ENCODE results near the gene FGFRL1. TPM values are rescaled to one million over a fixed set of nuclear protein-coding genes. Genes with fewer than 3 reads are reported as not detected.

FGFRL1 gene
- total and polyA plus RNA-seq, 4 donors = 13.4 to 31.1 (median 15.2) TPM

DNA sequence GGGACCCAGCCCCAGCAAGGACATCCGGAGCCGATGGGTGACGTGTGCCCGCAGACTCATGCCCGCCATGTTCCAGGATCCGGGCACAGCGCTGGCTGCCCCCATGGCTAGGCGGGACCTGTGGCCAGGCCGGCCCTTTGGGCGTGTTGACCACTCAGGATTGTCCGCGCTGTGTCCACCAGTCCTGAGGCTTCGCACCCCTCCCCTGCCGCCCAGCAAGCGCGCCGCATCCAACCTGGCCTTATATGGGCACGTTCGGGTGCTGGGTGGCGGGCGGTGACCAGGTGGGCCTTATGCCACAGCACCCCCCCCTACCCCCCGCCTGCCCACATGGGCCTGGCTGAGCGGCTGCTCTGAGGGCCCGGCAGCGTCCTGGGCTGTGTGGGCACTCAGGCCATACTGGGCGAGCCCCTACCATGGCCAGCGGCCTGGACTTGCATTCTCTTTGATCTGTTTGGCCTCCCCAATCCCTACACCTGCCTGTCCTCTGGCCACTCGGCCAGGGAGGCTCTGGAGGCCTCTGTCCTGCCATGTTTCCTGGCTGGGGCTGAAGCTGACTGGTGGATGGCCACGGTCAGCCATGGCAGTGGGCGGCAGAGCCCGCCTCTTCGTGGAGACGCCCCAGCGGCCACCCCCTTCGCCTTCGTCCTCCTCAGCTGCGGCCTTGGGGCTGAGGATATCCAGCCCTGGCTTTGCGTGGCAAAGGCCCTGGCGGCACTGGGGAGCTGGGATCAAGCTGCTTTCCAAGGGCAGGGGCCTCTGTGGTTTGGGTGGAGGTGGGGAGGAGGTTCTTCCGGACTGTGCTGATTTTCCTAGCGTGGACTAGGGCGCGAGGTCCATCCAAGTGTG lies 2.0 kb downstream of the FGFRL1 start:
- no peak overlapping the region for H3K4me3 ChIP-seq
- ATAC-seq (ENCODE audit: insufficient read depth, low FRiP score) = no peak
- no peak overlapping the region for H3K27ac ChIP-seq (ENCODE audit: low read depth in 1 of 2, low read length in 1 of 2)
- peaks cover 0 to 2% (median 0%) of the 10 kb centered on the region in 4 donors for H3K36me3 ChIP-seq (ENCODE audit: control insufficient read depth in 4 of 4, insufficient read depth in 4 of 4, low read length in 4 of 4)
- H3K27me3 ChIP-seq (ENCODE audit: control insufficient read depth in 3 of 3, insufficient read depth in 3 of 3, low read length in 2 of 3) = peaks cover 0 to 11% (median 4%) of the 10 kb centered on the region in 3 donors
- peaks cover 0 to 23% (median 7%) of the 10 kb centered on the region in 5 donors for H3K4me1 ChIP-seq (ENCODE audit: control insufficient read depth in 5 of 5, insufficient read depth in 5 of 5, low read length in 5 of 5)
- no peak for DNase-seq
- WGBS, 2 donors = 97 to 98% methylated on average over 31 to 43 of the region's 43 CpGs
- H3K9me3 ChIP-seq (ENCODE audit: control insufficient read depth in 4 of 4, insufficient read depth in 3 of 4, low read length in 3 of 4) = no peaks in the 10 kb centered on the region
- H3K9ac ChIP-seq (ENCODE audit: insufficient read depth in 1 of 2, low read length in 2 of 2) = no peak overlapping the region
- TF ChIP-seq, protein P1, sequence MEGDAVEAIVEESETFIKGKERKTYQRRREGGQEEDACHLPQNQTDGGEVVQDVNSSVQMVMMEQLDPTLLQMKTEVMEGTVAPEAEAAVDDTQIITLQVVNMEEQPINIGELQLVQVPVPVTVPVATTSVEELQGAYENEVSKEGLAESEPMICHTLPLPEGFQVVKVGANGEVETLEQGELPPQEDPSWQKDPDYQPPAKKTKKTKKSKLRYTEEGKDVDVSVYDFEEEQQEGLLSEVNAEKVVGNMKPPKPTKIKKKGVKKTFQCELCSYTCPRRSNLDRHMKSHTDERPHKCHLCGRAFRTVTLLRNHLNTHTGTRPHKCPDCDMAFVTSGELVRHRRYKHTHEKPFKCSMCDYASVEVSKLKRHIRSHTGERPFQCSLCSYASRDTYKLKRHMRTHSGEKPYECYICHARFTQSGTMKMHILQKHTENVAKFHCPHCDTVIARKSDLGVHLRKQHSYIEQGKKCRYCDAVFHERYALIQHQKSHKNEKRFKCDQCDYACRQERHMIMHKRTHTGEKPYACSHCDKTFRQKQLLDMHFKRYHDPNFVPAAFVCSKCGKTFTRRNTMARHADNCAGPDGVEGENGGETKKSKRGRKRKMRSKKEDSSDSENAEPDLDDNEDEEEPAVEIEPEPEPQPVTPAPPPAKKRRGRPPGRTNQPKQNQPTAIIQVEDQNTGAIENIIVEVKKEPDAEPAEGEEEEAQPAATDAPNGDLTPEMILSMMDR (IDR thresholded peaks at IDR 0.05; ENCODE audit: control extremely low read depth, extremely low read depth) = no peak

DNA sequence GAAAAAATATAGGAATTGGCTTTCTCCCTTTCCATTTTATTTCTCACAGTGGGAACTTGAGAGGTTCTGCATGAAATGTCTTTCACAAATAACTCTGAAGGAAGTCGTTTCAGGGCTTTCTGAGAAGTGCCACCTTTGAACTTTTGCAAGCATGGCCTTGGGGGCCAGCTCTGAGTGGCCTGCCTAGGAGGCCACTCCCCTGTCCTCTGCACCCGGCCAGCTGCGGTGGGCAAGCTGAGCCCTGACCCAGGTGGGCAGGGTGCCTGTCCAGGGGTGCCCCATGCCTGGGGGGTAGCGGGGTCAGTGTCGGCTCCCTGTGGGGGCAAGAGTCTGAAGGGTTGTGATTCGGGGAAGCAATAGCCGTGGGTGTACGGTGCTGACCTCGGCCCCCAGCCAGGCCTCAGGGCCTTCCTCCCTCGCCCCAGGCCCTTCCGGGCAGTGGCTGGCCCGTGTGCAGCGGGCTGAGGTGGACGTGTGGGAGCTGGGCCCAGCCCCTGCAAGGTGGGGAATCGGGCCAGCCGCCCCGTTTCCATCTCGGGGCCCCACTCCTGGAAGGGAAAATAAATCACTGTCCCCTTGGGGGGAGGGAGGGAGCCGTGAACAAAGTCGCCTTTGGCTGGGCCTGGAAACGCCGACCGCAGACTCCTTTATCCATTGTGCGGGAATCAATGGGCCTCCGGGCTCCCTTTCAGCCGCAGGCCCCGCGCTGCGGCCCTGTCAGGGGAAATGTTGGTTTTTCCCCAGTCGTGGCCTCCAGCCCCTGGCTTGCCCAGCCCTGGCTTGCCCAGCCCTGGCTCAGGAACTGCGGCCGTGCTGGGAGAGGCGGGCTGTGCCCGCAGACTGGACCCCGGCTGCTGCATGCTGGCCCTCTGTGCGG lies 3.1 kb downstream of the FGFRL1 start:
- Histone ChIP-seq H3K4me3 (no peak overlapping the region), H3K36me3 (ENCODE audit: control insufficient read depth in 4 of 4, insufficient read depth in 4 of 4, low read length in 4 of 4) (peaks cover 0 to 2% (median 0%) of the 10 kb centered on the region in 4 donors), H3K9me3 (ENCODE audit: control insufficient read depth in 4 of 4, insufficient read depth in 3 of 4, low read length in 3 of 4) (no peaks in the 10 kb centered on the region), H3K27me3 (ENCODE audit: control insufficient read depth in 3 of 3, insufficient read depth in 3 of 3, low read length in 2 of 3) (peaks cover 0 to 3% (median 0%) of the 10 kb centered on the region in 3 donors), H3K4me1 (ENCODE audit: control insufficient read depth in 5 of 5, insufficient read depth in 5 of 5, low read length in 5 of 5) (peaks cover 0 to 21% (median 14%) of the 10 kb centered on the region in 5 donors), H3K27ac (ENCODE audit: low read depth in 1 of 2, low read length in 1 of 2) (no peak overlapping the region), H3K9ac (ENCODE audit: insufficient read depth in 1 of 2, low read length in 2 of 2) (no peak overlapping the region)
- WGBS, 2 donors = 90 to 91% methylated on average over 29 to 36 of the region's 36 CpGs
- no peak for ATAC-seq (ENCODE audit: insufficient read depth, low FRiP score)
- TF ChIP-seq, protein P1 (IDR thresholded peaks at IDR 0.05; ENCODE audit: control extremely low read depth, extremely low read depth) = no peak
- no peak for DNase-seq

DNA sequence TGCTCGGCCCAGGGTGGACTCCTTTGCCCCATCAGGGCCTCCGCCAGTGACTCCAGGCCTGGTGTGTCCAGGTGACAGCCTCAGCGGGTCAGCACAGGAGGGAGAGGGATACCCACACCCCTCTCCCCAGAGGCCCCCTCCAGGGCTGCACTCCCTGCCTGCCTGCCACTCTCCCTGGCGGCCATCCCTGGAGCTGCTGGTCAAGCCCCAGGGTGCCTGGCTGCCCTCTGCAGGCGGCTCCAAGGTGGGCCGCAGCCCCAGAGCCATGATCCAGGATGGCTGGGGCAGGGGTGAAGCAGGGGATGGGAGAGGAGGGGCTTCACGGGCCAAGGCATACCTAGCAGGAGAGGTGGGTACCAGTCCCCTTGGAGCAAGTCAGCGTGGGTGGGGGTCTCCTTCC lies 3.8 kb downstream of the FGFRL1 start:
- peaks cover 0 to 3% (median 0%) of the 10 kb centered on the region in 3 donors for H3K27me3 ChIP-seq (ENCODE audit: control insufficient read depth in 3 of 3, insufficient read depth in 3 of 3, low read length in 2 of 3)
- peaks cover 0 to 2% (median 0%) of the 10 kb centered on the region in 4 donors for H3K36me3 ChIP-seq (ENCODE audit: control insufficient read depth in 4 of 4, insufficient read depth in 4 of 4, low read length in 4 of 4)
- H3K4me3 ChIP-seq = no peak overlapping the region
- no peak overlapping the region for H3K9ac ChIP-seq (ENCODE audit: insufficient read depth in 1 of 2, low read length in 2 of 2)
- 94 to 99% methylated on average over 8 of the region's 8 CpGs for WGBS, 2 donors
- H3K9me3 ChIP-seq (ENCODE audit: control insufficient read depth in 4 of 4, insufficient read depth in 3 of 4, low read length in 3 of 4) = no peaks in the 10 kb centered on the region
- ATAC-seq (ENCODE audit: insufficient read depth, low FRiP score) = no peak
- DNase-seq = no peak
- H3K4me1 ChIP-seq (ENCODE audit: control insufficient read depth in 5 of 5, insufficient read depth in 5 of 5, low read length in 5 of 5) = peaks cover 0 to 17% (median 14%) of the 10 kb centered on the region in 5 donors
- no peak overlapping the region for H3K27ac ChIP-seq (ENCODE audit: low read depth in 1 of 2, low read length in 1 of 2)
- TF ChIP-seq, protein P1 (IDR thresholded peaks at IDR 0.05; ENCODE audit: control extremely low read depth, extremely low read depth) = no peak
